ENCODE results near the gene MBLAC1. TPM values are rescaled to one million over a fixed set of nuclear protein-coding genes. Genes with fewer than 3 reads are reported as not detected.

Gene MBLAC1, protein sequence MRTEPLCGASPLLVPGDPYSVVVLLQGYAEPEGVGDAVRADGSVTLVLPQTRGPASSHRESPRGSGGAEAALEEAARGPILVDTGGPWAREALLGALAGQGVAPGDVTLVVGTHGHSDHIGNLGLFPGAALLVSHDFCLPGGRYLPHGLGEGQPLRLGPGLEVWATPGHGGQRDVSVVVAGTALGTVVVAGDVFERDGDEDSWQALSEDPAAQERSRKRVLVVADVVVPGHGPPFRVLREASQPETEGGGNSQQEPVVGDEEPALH
- 0.56 and 1.9 TPM in 2 replicates for total RNA-seq (2011; cell fraction: chromatin; rRNA removed; ENCODE audit: low replicate concordance)
- 2.0 and 2.1 TPM in 2 replicates for total RNA-seq (2011; cell fraction: nucleolus; rRNA removed)
- 1.6 and 2.3 TPM in 2 replicates for total RNA-seq (2011; cell fraction: nucleoplasm; rRNA removed)
- total RNA-seq (2014; rRNA removed) = 2.9 and 4.4 TPM in 2 replicates
- total RNA-seq (2014; rRNA removed; fragmentation: Illumina TruSeq; extraction: Trizol) = 0.36 and 0.48 TPM in 2 replicates
- total RNA-seq (2015; rRNA removed; fragmentation: Illumina TruSeq; extraction: Trizol) = 0.98 TPM in 2 replicates
- total RNA-seq (2021) = 2.1 and 3.1 TPM in 2 replicates
- 0.52 and 0.54 TPM in 2 replicates for polyA plus RNA-seq (2011; rRNA removed)
- 0.50 and 2.0 TPM in 2 replicates for polyA plus RNA-seq (2011; cell fraction: cytosol; rRNA removed)
- 0.69 and 1.1 TPM in 2 replicates for polyA plus RNA-seq (2011; cell fraction: nucleus; rRNA removed)
- polyA plus RNA-seq (2012) = 1.3 and 1.5 TPM in 2 replicates
- polyA plus RNA-seq (2014; fragmentation: Illumina TruSeq; extraction: Trizol) = 0.21 and 0.69 TPM in 2 replicates
- under 1 TPM; 0.03 TPM for polyA plus RNA-seq (2014; fragmentation: Nextera tagmentation; extraction: Ambion mirVana)
- 1.6 and 2.3 TPM in 2 replicates for polyA plus RNA-seq (2014; rRNA removed)
- polyA minus RNA-seq (2011; rRNA and poly(A)+ RNA removed) = 0.15 TPM in 1 of 2 replicates, not detected in the other
- polyA minus RNA-seq (2011; cell fraction: cytosol; rRNA and poly(A)+ RNA removed) = 0.95 TPM in 1 of 2 replicates, not detected in the other
- polyA minus RNA-seq (2011; cell fraction: nucleus; rRNA and poly(A)+ RNA removed) = 0.54 and 1.1 TPM in 2 replicates
- Bru-seq, nascent RNA = percentile 61 among the genes with signal in this experiment
- percentile 45 among the genes with signal in this experiment for BruChase-seq, experiment 1, labeled RNA remaining after a 2-hour chase
- percentile 54 among the genes with signal in this experiment for BruChase-seq, experiment 2, labeled RNA remaining after a 6-hour chase
- long read RNA-seq, experiment 1, transcript MBLAC1-201 (2 exons, 1,502 nt) = major isoform, 6 of 9 reads
- long read RNA-seq, experiment 1, partial matches to known transcripts = 3 of 9 reads
- long read RNA-seq, experiment 1, other reads (novel, unspliced or antisense) = 0 of 9 reads
- long read RNA-seq, experiment 2, partial matches to known transcripts = 2 of 5 reads
- long read RNA-seq, experiment 2, other reads (novel, unspliced or antisense) = 0 of 5 reads
- long read RNA-seq, experiment 3 = 0 reads

- peak; percentile 90 to 96 (median 94) for DNase-seq (ENCODE audit: extremely low read depth in 1 of 4, low spot score in 3 of 4)
- ATAC-seq = peak; percentile 70
- no peaks in the 10 kb centered on the region for H3K9me3 ChIP-seq (replicated peaks; ENCODE audit: control insufficient read depth, insufficient read depth, low read depth, low read length)
- peaks cover 35 to 60% of the 10 kb centered on the region in 2 experiments for H3K4me1 ChIP-seq (replicated peaks in 1 of 2; ENCODE audit: control insufficient read depth in 2 of 2, insufficient read depth in 2 of 2, low read length in 2 of 2)
- peak within 1 kb of the TSS; percentile 97 for H2AFZ ChIP-seq (ENCODE audit: low read depth, low read length)
- peak within 1 kb of the TSS; percentile 94 for H3K4me2 ChIP-seq (ENCODE audit: insufficient read depth, low read length)
- peak within 1 kb of the TSS; percentile 97 for H3K27ac ChIP-seq (ENCODE audit: extremely low read depth, low read depth, low read length)
- CTCF ChIA-PET (ENCODE audit: low intra/inter-chr PET ratio) = interaction anchor here (0.5 to 0.9 kb wide), 3 partner anchors 199 to 214 kb away, joined by 3 read pairs; no protein-coding TSS in a partner anchor
- in situ Hi-C loops (cut with MboI) (loop anchor here (5.0 kb wide), 2 partner anchors 135 to 210 kb away; partner anchors contain the start of gene TRIM4), intact Hi-C loops (cut with micrococcal nuclease) (loop anchor here (1.0 to 5.0 kb wide), 4 partner anchors 26 to 150 kb away; partner anchors contain the start of genes AP4M1, AZGP1, MCM7 and ZSCAN21)
- H4K20me1 ChIP-seq (replicated peaks; ENCODE audit: control insufficient read depth, insufficient read depth, low read length) = no peaks in the 10 kb centered on the region
- H3K9ac ChIP-seq (ENCODE audit: insufficient read depth in 1 of 2, low read depth in 2 of 2, low read length in 2 of 2) = peak within 1 kb of the TSS; percentile 92 to 100
- H3K4me3 ChIP-seq = peak within 1 kb of the TSS; percentile 74
- POLR2A ChIA-PET = interaction anchor here (0.5 to 5.7 kb wide), 11 partner anchors 11 to 311 kb away, joined by 3 to 45 read pairs (median 3); partner anchors contain the start of genes AP4M1 and MCM7
- WGBS (ENCODE audit: insufficient coverage, low coverage, missing lambda C conversion rate) = 3% methylated on average over 56 of the region's 85 CpGs
- FAIRE-seq = peak; percentile 78
- no peaks in the 10 kb centered on the region for H3K9me1 ChIP-seq (ENCODE audit: control insufficient read depth, insufficient read depth, low read length)
- H3K36me3 ChIP-seq (ENCODE audit: control insufficient read depth, insufficient read depth, low read length) = no peaks in the 10 kb centered on the region
- peaks cover 22% of the 10 kb centered on the region for H3K79me2 ChIP-seq (ENCODE audit: control insufficient read depth, insufficient read depth, low read length)
- TSS peak; percentile 46 for BruUV-seq (replicated peaks)
- H3K27me3 ChIP-seq (ENCODE audit: control insufficient read depth in 2 of 2, insufficient read depth in 2 of 2, low read length in 2 of 2) = no peaks in the 10 kb centered on the region
- no peak; the same call in 1 of the 2 replicates for TF ChIP-seq CBFA2T3 (IDR thresholded peaks at IDR 0.05)
- TF ChIP-seq COPS2 (conservative IDR thresholded peaks at IDR 0.05) = no peak
- TF ChIP-seq SNAPC5 (CRISPR knock-in tag; IDR thresholded peaks at IDR 0.05) = no peak
- TF ChIP-seq KAT7 (CRISPR knock-in tag; IDR thresholded peaks at IDR 0.05; ENCODE audit: borderline replicate concordance) = peak; percentile 19; the same call in 1 of the 2 replicates
- no peak for TF ChIP-seq MCM7 (IDR thresholded peaks at IDR 0.05)
- no peak for TF ChIP-seq BDP1 (IDR thresholded peaks at IDR 0.05; ENCODE audit: insufficient read depth, insufficient read length)
- TF ChIP-seq ZBTB17 (CRISPR knock-in tag; IDR thresholded peaks at IDR 0.05) = peak; percentile 45; the same call in 1 of the 2 replicates
- peak; percentile 95 for TF ChIP-seq EP400 (IDR thresholded peaks at IDR 0.05)
- no peak for TF ChIP-seq FOXP1 (CRISPR knock-in tag; IDR thresholded peaks at IDR 0.05)
- TF ChIP-seq ADNP (tag; IDR thresholded peaks at IDR 0.05) = no peak
- no peak for TF ChIP-seq RUNX1 (IDR thresholded peaks at IDR 0.05; ENCODE audit: low read depth)
- TF ChIP-seq ELF2 (CRISPR knock-in tag; IDR thresholded peaks at IDR 0.05) = 0 out of 2 replicates have a peak, but pooled peaks have one; percentile 26
- no peak for TF ChIP-seq SRSF9 (IDR thresholded peaks at IDR 0.05; ENCODE audit: borderline replicate concordance, low read depth, low read length)
- no peak for TF ChIP-seq RFX7 (CRISPR knock-in tag; IDR thresholded peaks at IDR 0.05)
- peak; percentile 62 for TF ChIP-seq HNRNPLL (IDR thresholded peaks at IDR 0.05; ENCODE audit: low read depth, low read length, poor library complexity, severe bottlenecking)
- TF ChIP-seq MECOM (CRISPR knock-in tag; IDR thresholded peaks at IDR 0.05) = no peak
- TF ChIP-seq GABPB2 (CRISPR knock-in tag; conservative IDR thresholded peaks at IDR 0.05) = no peak
These were observed at the start of gene MBLAC1 for GRCh38 chr7:100126931-100127865. Gene MBLAC1, plus strand, starts transcription at chr7:100126967. Its CDS starts 429 bp downstream, at chr7:100127396.
